ENCODE measurements around the gene SH3GLB1. TPM values are rescaled to one million over a fixed set of nuclear protein-coding genes. Genes with fewer than 3 reads are reported as not detected.
"Not testable (repeated sequence)": the region's sequence is repeated elsewhere in the genome, so short reads cannot be mapped to it uniquely, and the experiment has no call there.

Gene SH3GLB1
- total RNA-seq, 2 experiments from 2014 or later, result 17.7 to 37.5 TPM

GRCh38 chr1:86696522-86696921 is 7.9 kb upstream of the SH3GLB1 start:
- Histone ChIP-seq H2AFZ (ENCODE audit: low read length) (no peak overlapping the region), H3K36me3 (ENCODE audit: insufficient read depth, low read length) (no peaks in the 10 kb centered on the region), H3K79me2 (ENCODE audit: insufficient read depth, low read depth, low read length) (no peaks in the 10 kb centered on the region), H3K4me3 (ENCODE audit: low read depth, low read length, poor library complexity, severe bottlenecking) (no peak overlapping the region), H3K4me2 (ENCODE audit: low read length) (no peak overlapping the region), H3K27ac (ENCODE audit: low read depth, low read length, poor library complexity, severe bottlenecking) (no peak overlapping the region), H3K9me2 (ENCODE audit: insufficient read depth, low read length) (no peaks in the 10 kb centered on the region), H4K20me1 (ENCODE audit: insufficient read depth, low read length) (no peaks in the 10 kb centered on the region), H3K4me1 (ENCODE audit: insufficient read depth, low read length, poor library complexity, severe bottlenecking) (no peaks in the 10 kb centered on the region), H3K9me3 (ENCODE audit: low read length) (no peaks in the 10 kb centered on the region)
- POLR2A ChIA-PET, result no interaction called here
- TF ChIP-seq EZH2phosphoT487 (IDR thresholded peaks at IDR 0.05; ENCODE audit: borderline replicate concordance, low read depth, low read length) (no peak), CTCF (conservative IDR thresholded peaks at IDR 0.05; ENCODE audit: low read length) (no peak)
- no peak for DNase-seq (ENCODE audit: low spot score)
- no TSS peak for BruUV-seq (replicated peaks)
- intact Hi-C loops (cut with micrococcal nuclease; ENCODE audit: unreplicated experiment), result no loop called here
- CTCF ChIA-PET (ENCODE audit: unreplicated experiment), result no interaction called here

- Histone ChIP-seq H3K4me3 (ENCODE audit: low read depth, low read length, poor library complexity, severe bottlenecking) (no peak overlapping the region), H3K4me2 (ENCODE audit: low read length) (no peak overlapping the region), H3K27ac (ENCODE audit: low read depth, low read length, poor library complexity, severe bottlenecking) (no peak overlapping the region), H3K79me2 (ENCODE audit: insufficient read depth, low read depth, low read length) (no peaks in the 10 kb centered on the region), H2AFZ (ENCODE audit: low read length) (no peak overlapping the region), H3K36me3 (ENCODE audit: insufficient read depth, low read length) (no peaks in the 10 kb centered on the region), H3K9me2 (ENCODE audit: insufficient read depth, low read length) (no peaks in the 10 kb centered on the region), H3K4me1 (ENCODE audit: insufficient read depth, low read length, poor library complexity, severe bottlenecking) (peaks cover 9% of the 10 kb centered on the region), H3K9me3 (ENCODE audit: low read length) (no peaks in the 10 kb centered on the region), H4K20me1 (ENCODE audit: insufficient read depth, low read length) (no peaks in the 10 kb centered on the region)
- ChIA-PET CTCF (ENCODE audit: unreplicated experiment) (no interaction called here), POLR2A (no interaction called here)
- no peak for DNase-seq (ENCODE audit: low spot score)
- intact Hi-C loops (cut with micrococcal nuclease; ENCODE audit: unreplicated experiment), result no loop called here
- no TSS peak for BruUV-seq (replicated peaks)
- TF ChIP-seq EZH2phosphoT487 (IDR thresholded peaks at IDR 0.05; ENCODE audit: borderline replicate concordance, low read depth, low read length), result no peak
- TF ChIP-seq CTCF (conservative IDR thresholded peaks at IDR 0.05; ENCODE audit: low read length), result no peak
Observed at GRCh38 chr1:86699186-86699585, 5.2 kb upstream of the SH3GLB1 start.

GRCh38 chr1:86701731-86702130 is 2.6 kb upstream of the SH3GLB1 start:
- H3K4me3 ChIP-seq (ENCODE audit: low read depth, low read length, poor library complexity, severe bottlenecking), result no peak overlapping the region
- no peaks in the 10 kb centered on the region for H3K9me2 ChIP-seq (ENCODE audit: insufficient read depth, low read length)
- no peak for DNase-seq (ENCODE audit: low spot score)
- TF ChIP-seq EZH2phosphoT487 (IDR thresholded peaks at IDR 0.05; ENCODE audit: borderline replicate concordance, low read depth, low read length), result no peak
- no peak for TF ChIP-seq CTCF (conservative IDR thresholded peaks at IDR 0.05; ENCODE audit: low read length)
- POLR2A ChIA-PET, result no interaction called here
- peaks cover 17% of the 10 kb centered on the region for H3K79me2 ChIP-seq (ENCODE audit: insufficient read depth, low read depth, low read length)
- intact Hi-C loops (cut with micrococcal nuclease; ENCODE audit: unreplicated experiment), result loop anchor here (5.0 to 10.0 kb wide), 4 partner anchors 84 to 623 kb away; partner anchors contain the start of gene LMO4
- CTCF ChIA-PET (ENCODE audit: unreplicated experiment), result no interaction called here
- H4K20me1 ChIP-seq (ENCODE audit: insufficient read depth, low read length), result peaks cover 15% of the 10 kb centered on the region; the same call in 1 of the 2 replicates
- peaks cover 19% of the 10 kb centered on the region for H3K4me1 ChIP-seq (ENCODE audit: insufficient read depth, low read length, poor library complexity, severe bottlenecking)
- no peaks in the 10 kb centered on the region for H3K36me3 ChIP-seq (ENCODE audit: insufficient read depth, low read length)
- H2AFZ ChIP-seq (ENCODE audit: low read length), result no peak overlapping the region
- no TSS peak for BruUV-seq (replicated peaks)
- H3K4me2 ChIP-seq (ENCODE audit: low read length), result no peak overlapping the region
- H3K27ac ChIP-seq (ENCODE audit: low read depth, low read length, poor library complexity, severe bottlenecking), result no peak overlapping the region
- H3K9me3 ChIP-seq (ENCODE audit: low read length), result no peaks in the 10 kb centered on the region

- Histone ChIP-seq H3K4me1 (ENCODE audit: insufficient read depth, low read length, poor library complexity, severe bottlenecking) (peaks cover 26% of the 10 kb centered on the region), H3K27ac (ENCODE audit: low read depth, low read length, poor library complexity, severe bottlenecking) (peak overlapping the region; percentile 89), H2AFZ (ENCODE audit: low read length) (peak overlapping the region; percentile 97), H4K20me1 (ENCODE audit: insufficient read depth, low read length) (peaks cover 22% of the 10 kb centered on the region; the same call in 1 of the 2 replicates), H3K4me2 (ENCODE audit: low read length) (peak overlapping the region; percentile 90), H3K4me3 (ENCODE audit: low read depth, low read length, poor library complexity, severe bottlenecking) (peak overlapping the region; percentile 82), H3K36me3 (ENCODE audit: insufficient read depth, low read length) (peaks cover 11% of the 10 kb centered on the region), H3K79me2 (ENCODE audit: insufficient read depth, low read depth, low read length) (peaks cover 30% of the 10 kb centered on the region)
- intact Hi-C loops (cut with micrococcal nuclease; ENCODE audit: unreplicated experiment), result loop anchor here (5.0 to 10.0 kb wide), 4 partner anchors 86 to 622 kb away; partner anchors contain the start of gene LMO4
- BruUV-seq (replicated peaks); H3K9me3 ChIP-seq (ENCODE audit: low read length); DNase-seq (ENCODE audit: low spot score); H3K9me2 ChIP-seq (ENCODE audit: insufficient read depth, low read length): not testable (repeated sequence)
- CTCF ChIA-PET (ENCODE audit: unreplicated experiment), result interaction anchor here (1.9 kb wide), 1 partner anchor 123 kb away, joined by 4 read pairs; no protein-coding TSS in a partner anchor
- POLR2A ChIA-PET, result interaction anchor here (0.7 to 5.5 kb wide), 6 partner anchors 13 to 568 kb away, joined by 3 to 48 read pairs (median 3); no protein-coding TSS in a partner anchor
Observed at GRCh38 chr1:86702954-86703494, 1.4 kb upstream of the SH3GLB1 start.
